Measurements from ENCODE around the gene ASMTL.
"Not testable (repeated sequence)": the region's sequence is repeated elsewhere in the genome, so short reads cannot be mapped to it uniquely, and the experiment has no call there.

Gene ASMTL

GRCh38 chrX:1481636-1482529 lies 29.2 kb upstream of the ASMTL start:
- no peak for FAIRE-seq

- FAIRE-seq, result no peak
These were observed 27.5 kb upstream of the ASMTL start for GRCh38 chrX:1480082-1480785.

GRCh38 chrX:1477801-1478458 lies 25.2 kb upstream of the ASMTL start:
- no peak for FAIRE-seq

- FAIRE-seq, result no peak
These were observed 24.5 kb upstream of the ASMTL start for GRCh38 chrX:1477229-1477628.

- FAIRE-seq, result no peak
These were observed 24.0 kb upstream of the ASMTL start for GRCh38 chrX:1476682-1477081.

- no peak for FAIRE-seq
These were observed 23.2 kb upstream of the ASMTL start for GRCh38 chrX:1475881-1476280.

GRCh38 chrX:1475481-1475880 lies 22.8 kb upstream of the ASMTL start:
- no peak for FAIRE-seq

- not testable (repeated sequence) for FAIRE-seq
These were observed 21.9 kb upstream of the ASMTL start for GRCh38 chrX:1474593-1474992.

- FAIRE-seq, result no peak
These were observed 20.3 kb upstream of the ASMTL start for GRCh38 chrX:1472975-1473374.

GRCh38 chrX:1468250-1468772 lies 15.6 kb upstream of the ASMTL start:
- FAIRE-seq, result no peak

- FAIRE-seq, result no peak
These were observed 14.4 kb upstream of the ASMTL start for GRCh38 chrX:1466971-1467561.

- no peak for FAIRE-seq
These were observed 13.5 kb upstream of the ASMTL start for GRCh38 chrX:1466232-1466661.

GRCh38 chrX:1465286-1466231 lies 12.8 kb upstream of the ASMTL start:
- no peak for FAIRE-seq

- no peak for FAIRE-seq
These were observed 12.2 kb upstream of the ASMTL start for GRCh38 chrX:1464971-1465285.

GRCh38 chrX:1464041-1464970 lies 11.6 kb upstream of the ASMTL start:
- FAIRE-seq, result no peak

- FAIRE-seq, result no peak
These were observed 10.9 kb upstream of the ASMTL start for GRCh38 chrX:1463581-1463980.

GRCh38 chrX:1462596-1463251 lies 10.0 kb upstream of the ASMTL start:
- no peak for FAIRE-seq

GRCh38 chrX:1462110-1462509 lies 9.4 kb upstream of the ASMTL start:
- peak; percentile 6 for FAIRE-seq

- no peak for FAIRE-seq
These were observed 3.2 kb upstream of the ASMTL start for GRCh38 chrX:1455948-1456280.

All from G401.6 (cell line).